ENCODE results near the gene PARVA.
"Not testable (repeated sequence)": the region's sequence is repeated elsewhere in the genome, so short reads cannot be mapped to it uniquely, and the experiment has no call there.

The PARVA gene

DNA sequence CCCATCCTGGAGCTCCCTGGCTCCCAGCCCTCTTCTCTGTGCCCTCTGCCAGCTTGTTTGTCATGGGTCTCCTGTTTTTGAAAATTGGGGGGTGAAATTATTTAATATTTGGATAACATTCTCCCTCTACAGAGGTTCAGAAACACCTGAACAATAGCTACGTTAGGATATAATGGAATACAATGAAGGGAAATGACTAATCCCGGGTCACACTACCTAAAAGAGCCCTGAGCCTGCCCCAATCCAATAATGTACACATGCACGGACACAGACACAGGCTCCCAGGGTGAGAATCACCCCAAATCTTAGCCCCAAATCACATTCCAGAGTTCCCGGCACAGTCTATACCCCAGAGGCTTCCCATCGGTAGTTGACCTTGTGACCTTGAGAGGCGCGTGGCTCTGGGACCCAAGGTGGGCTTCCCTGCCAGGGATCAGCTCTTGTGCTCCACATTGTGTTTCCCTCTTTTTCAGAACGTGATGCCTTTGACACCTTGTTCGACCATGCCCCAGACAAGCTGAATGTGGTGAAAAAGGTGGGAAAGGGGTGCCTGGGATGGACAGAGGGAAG is 135.5 kb downstream of the PARVA start:
- Histone ChIP-seq H3K36me3 (ENCODE audit: insufficient read depth, low read length) (no peaks in the 10 kb centered on the region), H3K4me1 (ENCODE audit: insufficient read depth, low read length) (peaks cover 8% of the 10 kb centered on the region), H3K9ac (ENCODE audit: low read depth, low read length) (no peak overlapping the region), H3K9me3 (ENCODE audit: control insufficient read depth, insufficient read depth, low read length) (no peaks in the 10 kb centered on the region)

- H3K36me3 ChIP-seq (ENCODE audit: insufficient read depth, low read length), result no peaks in the 10 kb centered on the region; the same call in 1 of the 2 replicates
- H3K9me3 ChIP-seq (ENCODE audit: control insufficient read depth, insufficient read depth, low read length), result no peaks in the 10 kb centered on the region
Measured at GRCh38 chr11:12516387-12517105, 139.2 kb downstream of the PARVA start.

GRCh38 chr11:12517306-12517705 is 139.9 kb downstream of the PARVA start:
- H3K4me1 ChIP-seq (ENCODE audit: insufficient read depth, low read length), result no peaks in the 10 kb centered on the region
- no peak overlapping the region for H3K9ac ChIP-seq (ENCODE audit: low read depth, low read length)
- no peaks in the 10 kb centered on the region for H3K9me3 ChIP-seq (ENCODE audit: control insufficient read depth, insufficient read depth, low read length)
- no peaks in the 10 kb centered on the region; the same call in 1 of the 2 replicates for H3K36me3 ChIP-seq (ENCODE audit: insufficient read depth, low read length)

More at GRCh38 chr11:12516387-12517105, 139.2 kb downstream of the PARVA start:
- no peak overlapping the region for H3K9ac ChIP-seq (ENCODE audit: low read depth, low read length)
- H3K4me1 ChIP-seq (ENCODE audit: insufficient read depth, low read length), result no peaks in the 10 kb centered on the region

GRCh38 chr11:12517741-12518140 is 140.4 kb downstream of the PARVA start:
- H3K9ac ChIP-seq (ENCODE audit: low read depth, low read length), result no peak overlapping the region
- H3K4me1 ChIP-seq (ENCODE audit: insufficient read depth, low read length), result no peaks in the 10 kb centered on the region
- H3K36me3 ChIP-seq (ENCODE audit: insufficient read depth, low read length), result no peaks in the 10 kb centered on the region; the same call in 1 of the 2 replicates
- H3K9me3 ChIP-seq (ENCODE audit: control insufficient read depth, insufficient read depth, low read length), result no peaks in the 10 kb centered on the region

DNA sequence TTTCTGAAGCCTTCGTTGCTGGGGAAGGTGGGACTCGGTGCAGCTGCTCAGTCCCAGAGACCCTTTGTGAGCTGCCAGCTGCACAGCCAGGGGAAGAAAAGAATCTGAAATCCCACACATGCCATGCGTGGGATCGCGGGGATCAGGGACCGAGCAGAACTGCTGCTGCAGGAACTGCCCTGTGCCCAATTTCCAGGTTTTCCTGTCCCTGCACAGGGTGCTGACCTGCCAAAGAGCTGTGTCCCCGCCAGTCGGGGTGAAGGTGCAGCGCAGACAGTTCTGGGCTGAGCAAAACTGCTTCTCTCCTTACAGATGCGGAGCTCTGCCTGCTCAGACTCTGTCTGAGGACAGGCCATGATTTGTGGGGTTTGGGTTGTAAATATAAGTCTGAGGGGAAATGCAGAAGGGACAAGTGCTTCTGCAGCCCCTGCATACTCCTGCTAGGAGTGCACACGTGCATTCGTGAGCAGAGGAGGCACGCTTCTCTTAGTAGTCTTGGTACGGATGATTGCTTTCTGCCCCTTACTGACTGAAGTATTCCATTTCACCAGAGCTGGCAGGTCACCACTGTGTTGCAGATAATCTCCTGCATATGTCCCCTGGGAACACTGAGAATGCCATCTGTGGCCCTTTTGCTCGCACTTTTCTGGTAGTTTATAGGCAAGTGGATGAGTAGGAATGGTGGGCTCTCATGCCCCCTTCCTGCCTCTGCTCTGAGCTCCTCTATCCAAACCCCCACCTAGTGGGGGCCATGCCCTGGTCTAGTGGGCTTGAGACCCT is 141.4 kb downstream of the PARVA start:
- H3K36me3 ChIP-seq (ENCODE audit: insufficient read depth, low read length), result no peaks in the 10 kb centered on the region; the same call in 1 of the 2 replicates
- no peak overlapping the region for H3K9ac ChIP-seq (ENCODE audit: low read depth, low read length)
- no peaks in the 10 kb centered on the region for H3K9me3 ChIP-seq (ENCODE audit: control insufficient read depth, insufficient read depth, low read length)
- H3K4me1 ChIP-seq (ENCODE audit: insufficient read depth, low read length), result no peaks in the 10 kb centered on the region

DNA sequence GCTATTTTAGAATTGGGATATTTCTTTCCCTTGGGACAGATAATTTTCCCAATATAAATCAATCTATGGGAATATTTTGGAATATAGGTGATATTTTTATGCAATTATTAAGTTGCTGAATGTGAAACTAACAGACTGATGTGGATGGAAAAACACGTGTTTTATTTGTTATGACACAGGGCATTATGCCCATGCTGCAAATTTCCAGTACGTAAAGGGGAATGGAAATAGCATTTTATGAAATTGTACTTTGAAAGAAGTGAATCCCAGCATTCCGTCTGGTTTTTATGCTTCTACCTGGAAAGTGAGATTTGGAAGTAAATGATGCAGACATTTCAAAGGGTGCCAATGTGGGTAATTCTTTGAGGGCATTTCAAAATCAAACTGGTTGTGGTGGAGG is 142.7 kb downstream of the PARVA start:
- Histone ChIP-seq H3K9me3 (ENCODE audit: control insufficient read depth, insufficient read depth, low read length) (no peaks in the 10 kb centered on the region), H3K36me3 (ENCODE audit: insufficient read depth, low read length) (no peaks in the 10 kb centered on the region; the same call in 1 of the 2 replicates), H3K9ac (ENCODE audit: low read depth, low read length) (no peak overlapping the region), H3K4me1 (ENCODE audit: insufficient read depth, low read length) (no peaks in the 10 kb centered on the region)

- H3K9ac ChIP-seq (ENCODE audit: low read depth, low read length); H3K36me3 ChIP-seq (ENCODE audit: insufficient read depth, low read length); H3K4me1 ChIP-seq (ENCODE audit: insufficient read depth, low read length): not testable (repeated sequence)
Measured at GRCh38 chr11:12520576-12520975, 143.2 kb downstream of the PARVA start.

DNA sequence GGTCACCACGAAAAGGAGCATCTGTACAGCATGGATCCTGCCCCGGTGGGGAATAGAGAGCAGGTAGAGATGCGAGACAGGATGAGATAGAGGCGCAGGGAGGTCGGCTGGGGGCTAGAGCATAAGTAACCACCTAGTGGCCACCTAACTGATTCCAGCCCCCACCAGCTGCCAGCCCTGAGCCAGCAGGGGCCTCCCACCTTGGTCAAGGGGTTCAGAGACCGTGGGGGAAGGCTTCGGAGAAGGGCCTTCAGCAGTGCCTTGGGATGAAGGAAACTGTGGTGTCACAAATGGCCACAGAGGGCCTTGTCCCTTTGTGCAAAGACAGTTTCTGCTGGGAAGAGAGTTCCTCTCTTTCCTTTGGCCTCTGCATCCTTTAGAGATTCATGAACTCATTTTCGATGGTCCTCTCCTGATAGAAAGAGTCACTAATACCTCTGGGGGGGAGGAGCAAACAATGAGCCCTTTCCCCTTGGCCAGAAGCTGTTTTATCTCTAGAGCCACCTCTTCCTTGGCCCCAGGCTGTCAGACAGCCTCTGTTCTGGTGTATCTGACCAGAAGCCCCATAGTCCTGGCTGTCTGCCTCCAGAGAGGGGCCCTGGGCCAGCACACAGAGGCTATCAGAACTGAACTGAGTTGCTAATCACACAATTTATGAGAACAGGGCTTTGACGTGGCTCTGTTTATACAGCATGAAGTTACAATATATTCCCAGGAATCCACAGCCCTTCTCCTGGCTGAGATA is 146.0 kb downstream of the PARVA start:
- no peak overlapping the region for H3K9ac ChIP-seq (ENCODE audit: low read depth, low read length)
- 0 out of 2 replicates have a peak, but pooled peaks cover 6% of the 10 kb centered on the region for H3K4me1 ChIP-seq (ENCODE audit: insufficient read depth, low read length)
- H3K36me3 ChIP-seq (ENCODE audit: insufficient read depth, low read length), result no peaks in the 10 kb centered on the region; the same call in 1 of the 2 replicates

More at GRCh38 chr11:12520576-12520975, 143.2 kb downstream of the PARVA start:
- not testable (repeated sequence) for H3K9me3 ChIP-seq (ENCODE audit: control insufficient read depth, insufficient read depth, low read length)

DNA sequence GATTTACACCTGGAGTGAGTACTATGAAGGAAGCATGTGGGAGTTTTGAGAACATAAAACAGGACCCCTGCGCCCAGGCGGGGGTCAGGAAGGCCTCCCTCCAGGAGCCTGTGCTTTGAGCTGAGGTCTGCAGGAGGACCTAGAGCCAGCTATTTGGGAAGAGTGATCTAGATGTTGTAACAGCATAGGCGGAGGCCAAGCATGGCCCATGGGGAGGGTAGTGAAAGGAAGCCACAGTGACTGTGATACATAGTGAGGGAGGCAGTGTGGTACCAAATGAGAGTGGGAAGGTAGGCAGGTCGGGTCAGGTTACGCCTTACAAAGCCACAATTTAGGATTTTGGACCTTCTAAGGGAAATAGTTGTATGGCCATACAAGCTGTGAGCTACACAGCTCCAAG is 147.5 kb downstream of the PARVA start:
- H3K9me3 ChIP-seq (ENCODE audit: control insufficient read depth, insufficient read depth, low read length), result no peaks in the 10 kb centered on the region
- no peaks in the 10 kb centered on the region; the same call in 1 of the 2 replicates for H3K36me3 ChIP-seq (ENCODE audit: insufficient read depth, low read length)
- H3K9ac ChIP-seq (ENCODE audit: low read depth, low read length), result no peak overlapping the region
- 0 out of 2 replicates have a peak, but pooled peaks cover 6% of the 10 kb centered on the region for H3K4me1 ChIP-seq (ENCODE audit: insufficient read depth, low read length)

More for the DNA sequence above, 146.0 kb downstream of the PARVA start:
- no peaks in the 10 kb centered on the region for H3K9me3 ChIP-seq (ENCODE audit: control insufficient read depth, insufficient read depth, low read length)

- no peaks in the 10 kb centered on the region for H3K9me3 ChIP-seq (ENCODE audit: control insufficient read depth, insufficient read depth, low read length)
- 0 out of 2 replicates have a peak, but pooled peaks cover 6% of the 10 kb centered on the region for H3K4me1 ChIP-seq (ENCODE audit: insufficient read depth, low read length)
- H3K36me3 ChIP-seq (ENCODE audit: insufficient read depth, low read length), result no peaks in the 10 kb centered on the region
- H3K9ac ChIP-seq (ENCODE audit: low read depth, low read length), result no peak overlapping the region
Measured at GRCh38 chr11:12525466-12526055, 148.2 kb downstream of the PARVA start.

GRCh38 chr11:12526789-12527188 is 149.4 kb downstream of the PARVA start:
- no peaks in the 10 kb centered on the region for H3K36me3 ChIP-seq (ENCODE audit: insufficient read depth, low read length)

DNA sequence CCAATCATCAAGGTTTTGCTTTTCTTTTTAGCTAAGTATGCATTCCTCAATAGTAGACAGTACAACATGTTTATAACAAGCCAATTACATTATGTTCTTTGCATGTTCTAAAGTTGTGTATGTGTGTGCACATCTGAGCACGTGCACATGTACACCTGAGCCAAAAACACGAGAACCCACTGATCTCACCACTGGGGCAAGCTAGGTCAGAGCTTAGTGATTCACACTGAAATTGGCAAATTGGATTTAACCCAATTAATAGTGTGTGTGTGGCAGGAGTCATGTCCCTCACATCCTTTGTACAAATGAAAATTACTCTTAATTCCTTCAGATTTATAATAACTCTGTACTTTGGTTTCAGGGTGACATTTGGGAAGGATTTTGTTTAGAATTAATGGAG is 151.1 kb downstream of the PARVA start:
- H3K9ac ChIP-seq (ENCODE audit: low read depth, low read length), result no peak overlapping the region
- no peaks in the 10 kb centered on the region for H3K36me3 ChIP-seq (ENCODE audit: insufficient read depth, low read length)
- H3K4me1 ChIP-seq (ENCODE audit: insufficient read depth, low read length), result 0 out of 2 replicates have a peak, but pooled peaks cover 6% of the 10 kb centered on the region
- no peaks in the 10 kb centered on the region for H3K9me3 ChIP-seq (ENCODE audit: control insufficient read depth, insufficient read depth, low read length)

More at GRCh38 chr11:12526789-12527188, 149.4 kb downstream of the PARVA start:
- Histone ChIP-seq H3K9me3 (ENCODE audit: control insufficient read depth, insufficient read depth, low read length) (no peaks in the 10 kb centered on the region), H3K9ac (ENCODE audit: low read depth, low read length) (no peak overlapping the region), H3K4me1 (ENCODE audit: insufficient read depth, low read length) (0 out of 2 replicates have a peak, but pooled peaks cover 6% of the 10 kb centered on the region)

DNA sequence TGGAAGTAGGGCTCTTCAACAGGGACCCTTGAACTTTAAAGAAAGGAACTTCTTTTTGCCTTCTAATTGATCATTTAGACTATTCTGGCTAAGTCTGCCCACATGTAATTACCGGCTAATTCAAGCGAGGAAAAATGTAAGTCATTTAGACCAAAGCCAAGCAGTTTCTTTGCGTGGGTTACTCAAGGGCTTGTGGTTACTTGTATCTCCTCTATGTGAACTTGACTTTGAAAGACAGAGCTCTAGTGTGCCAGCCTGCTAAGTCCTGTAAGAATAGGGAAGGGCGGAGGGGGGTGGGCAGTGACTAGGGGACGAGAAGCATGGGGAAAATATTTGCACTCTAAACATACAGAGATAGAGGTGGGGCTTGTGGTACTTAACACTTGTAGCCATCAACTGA is 151.7 kb downstream of the PARVA start:
- Histone ChIP-seq H3K4me1 (ENCODE audit: insufficient read depth, low read length) (0 out of 2 replicates have a peak, but pooled peaks cover 6% of the 10 kb centered on the region), H3K9ac (ENCODE audit: low read depth, low read length) (no peak overlapping the region), H3K36me3 (ENCODE audit: insufficient read depth, low read length) (no peaks in the 10 kb centered on the region), H3K9me3 (ENCODE audit: control insufficient read depth, insufficient read depth, low read length) (no peaks in the 10 kb centered on the region)
